OCI-LY7 (cell line): Measurements from ENCODE around the gene SETBP1. TPM values are rescaled to one million over a fixed set of nuclear protein-coding genes. Genes with fewer than 3 reads are reported as not detected.

Experiments used
- BruUV-seq: library from RNA; stranded (reverse); fragments of 400-500 nt; replicated peaks from 2 replicates; lab custom pipeline; 2021; lab: Mats Ljungman, UMichigan
- CTCF ChIA-PET: fragments of 300-600 bp; sonication (Branson Sonifier 250); formaldehyde crosslinking; loops from one replicate; lab custom pipeline; 2022; ENCODE audit warnings: antibody characterized with exemption; ENCODE audit not compliant: unreplicated experiment; lab: Charles Lee
- POLR2A ChIA-PET: fragments of 300-600 bp; sonication (Branson Sonifier 250); formaldehyde crosslinking; loops from one replicate; lab custom pipeline; 2022; ENCODE audit warnings: antibody characterized with exemption; lab: Charles Lee
- DNase-seq: peaks from one replicate; pipeline ENCODE4 v3.0.0-alpha.2; 2015; ENCODE audit warnings: low spot score
- H2AFZ ChIP-seq: fragments of 200-600 bp; sonication (generic), shearing (Covaris generic); 2 replicates; pipeline ENCODE4 v1.6.1; 2014; ENCODE audit warnings: mild to moderate bottlenecking, antibody characterized with exemption, low read length, moderate library complexity
- H3K27ac ChIP-seq: fragments of 200-600 bp; sonication (generic); 2 replicates; pipeline ENCODE4 v1.5.1; 2014; ENCODE audit warnings: mixed run types, low read depth, mild to moderate bottlenecking, moderate library complexity, low read length, inconsistent platforms; ENCODE audit not compliant: poor library complexity, severe bottlenecking
- H3K36me3 ChIP-seq: fragments of 200-600 bp; sonication (generic); 2 replicates; pipeline ENCODE4 v1.6.1; 2014; ENCODE audit warnings: mild to moderate bottlenecking, antibody characterized with exemption, low read length, moderate library complexity, mixed read lengths; ENCODE audit not compliant: insufficient read depth
- H3K4me1 ChIP-seq: fragments of 200-600 bp; sonication (generic); 2 replicates; pipeline ENCODE4 v1.5.1; 2014; ENCODE audit warnings: mild to moderate bottlenecking, low read length; ENCODE audit not compliant: insufficient read depth, poor library complexity, severe bottlenecking
- H3K4me2 ChIP-seq: fragments of 200-600 bp; sonication (generic); 2 replicates; pipeline ENCODE4 v1.6.1; 2014; ENCODE audit warnings: mild to moderate bottlenecking, low read length
- H3K4me3 ChIP-seq: fragments of 200-600 bp; sonication (generic); 2 replicates; pipeline ENCODE4 v1.5.1; 2014; ENCODE audit warnings: mild to moderate bottlenecking, low read depth, low read length; ENCODE audit not compliant: poor library complexity, severe bottlenecking
- H3K79me2 ChIP-seq: fragments of 200-600 bp; sonication (generic); 2 replicates; pipeline ENCODE4 v1.6.1; 2016; ENCODE audit warnings: low read depth, mild to moderate bottlenecking, low read length, moderate library complexity, mixed read lengths; ENCODE audit not compliant: insufficient read depth
- H3K9me2 ChIP-seq: fragments of 200-600 bp; sonication (generic); 2 replicates; pipeline ENCODE4 v1.6.1; 2016; ENCODE audit warnings: mild to moderate bottlenecking, low read length, mixed read lengths; ENCODE audit not compliant: insufficient read depth
- H3K9me3 ChIP-seq: fragments of 200-600 bp; sonication (generic); 2 replicates; pipeline ENCODE4 v1.6.1; 2014; ENCODE audit warnings: mild to moderate bottlenecking, mixed run types, low read length, mixed read lengths
- H4K20me1 ChIP-seq: fragments of 200-600 bp; sonication (generic); 2 replicates; pipeline ENCODE4 v1.6.1; 2014; ENCODE audit warnings: mild to moderate bottlenecking, antibody characterized with exemption, low read length, moderate library complexity, mixed read lengths; ENCODE audit not compliant: insufficient read depth
- CTCF ChIP-seq: fragments of 200-600 bp; sonication (generic); conservative IDR thresholded peaks from 2 replicates; pipeline ENCODE4 v1.5.1; 2014; ENCODE audit warnings: mild to moderate bottlenecking, antibody characterized with exemption, low read length, moderate library complexity, mixed read lengths
- EZH2phosphoT487 ChIP-seq: fragments of 200-600 bp; sonication (generic); IDR thresholded peaks from 2 replicates; pipeline ENCODE4 v1.6.1; 2018; ENCODE audit warnings: low read depth, borderline replicate concordance, mild to moderate bottlenecking, mixed run types, antibody characterized with exemption, low read length, moderate library complexity, mixed read lengths
- intact Hi-C: fragments of 100-400 bp; cut with micrococcal nuclease; formaldehyde crosslinking; loops from one replicate; pipeline ENCODE4 v1.10.0; 2022; ENCODE audit not compliant: unreplicated experiment
- total RNA-seq, 2 experiments: library from RNA; depleted of rRNA in 1 of 2; stranded (reverse); fragments of >200 nt in 1 of 2; shearing (Covaris generic) in 1 of 2; gene quantifications; 2 replicates each; pipeline ENCODE4 v1.2.3, GENCODE V29; 2014 to 2022

The SETBP1 gene
- total RNA-seq, 2 experiments from 2014 or later = 2.6 to 9.1 TPM

GRCh38 chr18:44807766-44808165 lies 127.1 kb downstream of the SETBP1 start:
- intact Hi-C loops = no loop called here
- Histone ChIP-seq H3K4me3 (no peak overlapping the region), H3K4me2 (no peak overlapping the region), H3K9me2 (no peaks in the 10 kb centered on the region), H3K36me3 (no peaks in the 10 kb centered on the region), H3K4me1 (no peaks in the 10 kb centered on the region), H3K27ac (no peak overlapping the region), H2AFZ (no peak overlapping the region), H4K20me1 (no peaks in the 10 kb centered on the region), H3K79me2 (no peaks in the 10 kb centered on the region), H3K9me3 (no peaks in the 10 kb centered on the region)
- TF ChIP-seq CTCF (no peak), EZH2phosphoT487 (no peak)
- CTCF ChIA-PET = no interaction called here
- DNase-seq = no peak
- POLR2A ChIA-PET = interaction anchor here (1.4 kb wide), 1 partner anchor 48 kb away, joined by 3 read pairs; no protein-coding TSS in a partner anchor
- no TSS peak for BruUV-seq

- Histone ChIP-seq H3K9me2 (no peaks in the 10 kb centered on the region), H3K36me3 (no peaks in the 10 kb centered on the region), H3K4me3 (no peak overlapping the region), H4K20me1 (no peaks in the 10 kb centered on the region), H3K4me2 (no peak overlapping the region), H2AFZ (no peak overlapping the region), H3K4me1 (peaks cover 9% of the 10 kb centered on the region), H3K27ac (no peak overlapping the region), H3K9me3 (no peaks in the 10 kb centered on the region), H3K79me2 (no peaks in the 10 kb centered on the region)
- BruUV-seq = no TSS peak
- POLR2A ChIA-PET = no interaction called here
- no peak for DNase-seq
- intact Hi-C loops = no loop called here
- TF ChIP-seq EZH2phosphoT487 = no peak
- TF ChIP-seq CTCF = no peak
- CTCF ChIA-PET = no interaction called here
These were observed 131.0 kb downstream of the SETBP1 start for GRCh38 chr18:44811572-44812125.

- Histone ChIP-seq H3K4me2 (no peak overlapping the region), H3K27ac (no peak overlapping the region), H3K4me1 (peaks cover 13% of the 10 kb centered on the region), H3K79me2 (no peaks in the 10 kb centered on the region), H2AFZ (no peak overlapping the region), H3K4me3 (no peak overlapping the region), H3K9me2 (no peaks in the 10 kb centered on the region), H4K20me1 (no peaks in the 10 kb centered on the region), H3K36me3 (no peaks in the 10 kb centered on the region), H3K9me3 (no peaks in the 10 kb centered on the region)
- ChIA-PET CTCF (no interaction called here), POLR2A (interaction anchor here (1.1 kb wide), 1 partner anchor 12 kb away, joined by 4 read pairs; no protein-coding TSS in a partner anchor)
- no TSS peak for BruUV-seq
- intact Hi-C loops = no loop called here
- DNase-seq = no peak
- TF ChIP-seq EZH2phosphoT487 (no peak), CTCF (no peak)
These were observed 131.7 kb downstream of the SETBP1 start for GRCh38 chr18:44812426-44812825.
